GM19043 (cell line): ENCODE data around the gene ZNF567.
A peak's percentile ranks its signal among the peaks of the same experiment; 100 is the strongest.
"Not testable (repeated sequence)": the region's sequence is repeated elsewhere in the genome, so short reads cannot be mapped to it uniquely, and the experiment has no call there.

ENCODE experiments used
- ATAC-seq: cut with Tn5 transposase; IDR thresholded peaks from one replicate; pipeline ENCODE4 v1.9.1; 2021; ENCODE audit warnings: low read depth; ENCODE audit not compliant: unreplicated experiment

ZNF567 gene

DNA sequence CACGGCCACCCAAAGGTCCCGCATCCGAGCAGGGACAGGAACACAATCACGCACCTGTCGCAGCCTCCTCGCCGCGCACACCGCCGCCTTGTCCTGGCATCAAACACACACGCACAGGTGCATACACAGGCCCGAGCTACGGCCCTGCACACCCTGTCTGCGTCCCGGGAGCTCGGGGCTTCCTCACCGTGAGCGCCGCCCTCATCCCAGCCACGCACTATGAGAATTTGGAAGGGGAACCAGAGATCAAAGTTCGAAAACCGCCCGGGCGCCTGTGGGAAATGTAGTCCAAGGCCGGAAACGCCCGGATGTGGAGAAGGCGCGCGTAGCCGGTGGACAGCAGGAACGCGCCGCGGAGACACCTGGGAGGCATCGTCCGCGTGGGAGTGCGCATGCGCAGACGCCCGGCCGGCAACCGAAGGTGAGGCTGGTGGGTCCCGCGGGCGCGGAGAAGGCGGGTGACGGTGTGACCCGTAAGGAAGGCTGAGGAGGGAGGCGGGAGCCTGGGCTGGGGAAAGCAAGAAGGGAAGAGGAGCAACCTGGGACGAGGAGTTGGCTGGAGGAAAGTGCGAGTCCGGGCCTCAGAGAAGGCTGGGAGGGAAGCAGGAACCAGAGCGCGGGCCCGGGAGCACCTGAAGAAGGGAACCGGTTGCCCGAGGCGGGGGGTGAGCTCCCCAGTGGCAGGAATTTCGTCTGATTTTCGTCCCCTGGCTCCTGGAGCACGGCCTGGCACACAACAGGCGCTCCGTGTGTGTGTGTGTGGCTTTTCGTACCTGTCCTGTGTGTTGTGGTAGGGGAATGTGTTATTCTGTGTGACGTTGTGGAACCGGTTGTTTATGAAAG, at the start of gene ZNF567:
ZNF567 (plus strand) TSS at position 399 of the 843 bp plus-strand sequence. CDS start 7,256 bp downstream, outside the sequence.
- peak; percentile 83 for ATAC-seq

DNA sequence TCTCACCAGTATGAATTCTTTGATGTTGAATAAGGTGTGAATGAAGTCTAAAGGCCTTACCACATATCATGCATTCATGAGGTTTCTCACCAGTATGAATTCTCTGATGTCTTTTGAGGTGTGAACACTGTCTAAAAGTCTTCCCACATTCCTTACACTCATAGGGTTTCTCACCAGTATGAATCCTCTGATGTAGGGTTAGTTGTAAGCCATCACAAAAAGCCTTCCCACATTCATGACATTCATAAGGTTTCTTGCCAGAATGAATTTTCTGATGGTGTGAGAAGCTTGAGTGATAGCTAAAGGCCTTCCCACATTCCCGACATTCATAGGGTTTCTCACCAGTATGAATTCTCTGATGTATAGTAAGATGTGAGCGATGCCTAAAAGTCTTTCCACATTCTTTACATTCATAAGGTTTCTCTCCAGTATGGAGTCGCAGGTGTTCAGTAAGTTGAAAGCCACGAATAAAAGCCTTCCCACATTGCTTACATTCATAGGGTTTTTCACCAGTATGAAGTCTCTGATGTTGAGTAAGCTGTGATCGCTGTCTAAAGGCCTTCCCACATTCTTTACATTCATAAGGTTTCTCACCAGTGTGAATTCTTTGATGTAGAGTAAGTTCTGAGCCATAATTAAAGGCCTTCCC, 48.4 kb upstream of the ZNF567 start:
- no peak for ATAC-seq

GRCh38 chr19:36646746-36647145, 40.7 kb upstream of the ZNF567 start:
- no peak for ATAC-seq

DNA sequence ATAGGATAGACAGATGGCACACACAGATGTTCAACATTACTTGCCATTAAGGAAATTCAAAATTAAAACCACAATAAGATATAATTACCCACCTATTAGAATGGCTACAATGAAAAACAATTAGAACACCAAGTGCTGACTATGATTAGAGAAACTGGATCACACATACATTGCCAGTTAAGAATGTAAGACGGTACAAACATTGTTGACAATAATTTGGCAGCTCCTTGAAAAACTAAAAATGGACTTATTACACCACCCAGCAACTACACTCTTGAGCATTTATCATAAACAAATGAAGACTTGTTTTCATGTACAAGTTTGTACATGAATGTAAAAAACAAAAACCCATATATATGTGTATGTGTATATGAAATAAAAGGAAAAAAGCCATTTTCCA, 34.5 kb upstream of the ZNF567 start:
- ATAC-seq: no peak

- ATAC-seq: no peak
These were observed 21.6 kb upstream of the ZNF567 start for GRCh38 chr19:36665832-36666231.

- no peak for ATAC-seq
These were observed 18.8 kb upstream of the ZNF567 start for GRCh38 chr19:36668646-36669045.

GRCh38 chr19:36672368-36672767, 15.0 kb upstream of the ZNF567 start:
- ATAC-seq: no peak

- no peak for ATAC-seq
These were observed 13.2 kb upstream of the ZNF567 start for GRCh38 chr19:36674201-36674600.

- ATAC-seq: no peak
These were observed 8.0 kb upstream of the ZNF567 start for GRCh38 chr19:36679455-36679854.

GRCh38 chr19:36685835-36686234, 1.6 kb upstream of the ZNF567 start:
- ATAC-seq: no peak

- ATAC-seq: peak; percentile 22
These were observed 823 bp upstream of the ZNF567 start for GRCh38 chr19:36686365-36687213.

GRCh38 chr19:36688058-36688457, 646 bp downstream of the ZNF567 start:
- ATAC-seq: no peak

GRCh38 chr19:36707134-36707533, 19.7 kb downstream of the ZNF567 start:
- no peak for ATAC-seq

DNA sequence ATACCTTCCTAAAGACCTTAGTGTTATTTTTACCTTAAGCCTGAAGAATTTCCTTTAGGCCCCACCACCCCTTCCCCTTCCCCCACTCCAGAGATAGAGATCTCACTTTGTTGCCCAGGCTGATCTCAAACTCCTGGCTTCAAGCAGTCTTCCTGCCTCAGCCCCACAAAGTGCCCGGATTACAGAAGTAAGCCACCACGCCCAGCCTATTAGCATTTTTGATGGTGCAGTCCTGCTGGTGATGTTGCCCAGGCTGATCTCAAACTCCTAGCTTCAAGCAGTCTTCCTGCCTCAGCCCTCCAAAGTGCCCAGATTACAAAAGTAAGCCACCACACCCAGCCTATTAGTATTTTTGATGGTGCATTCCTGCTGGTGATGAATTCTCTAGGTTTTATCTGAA, 22.0 kb downstream of the ZNF567 start:
- ATAC-seq: no peak

DNA sequence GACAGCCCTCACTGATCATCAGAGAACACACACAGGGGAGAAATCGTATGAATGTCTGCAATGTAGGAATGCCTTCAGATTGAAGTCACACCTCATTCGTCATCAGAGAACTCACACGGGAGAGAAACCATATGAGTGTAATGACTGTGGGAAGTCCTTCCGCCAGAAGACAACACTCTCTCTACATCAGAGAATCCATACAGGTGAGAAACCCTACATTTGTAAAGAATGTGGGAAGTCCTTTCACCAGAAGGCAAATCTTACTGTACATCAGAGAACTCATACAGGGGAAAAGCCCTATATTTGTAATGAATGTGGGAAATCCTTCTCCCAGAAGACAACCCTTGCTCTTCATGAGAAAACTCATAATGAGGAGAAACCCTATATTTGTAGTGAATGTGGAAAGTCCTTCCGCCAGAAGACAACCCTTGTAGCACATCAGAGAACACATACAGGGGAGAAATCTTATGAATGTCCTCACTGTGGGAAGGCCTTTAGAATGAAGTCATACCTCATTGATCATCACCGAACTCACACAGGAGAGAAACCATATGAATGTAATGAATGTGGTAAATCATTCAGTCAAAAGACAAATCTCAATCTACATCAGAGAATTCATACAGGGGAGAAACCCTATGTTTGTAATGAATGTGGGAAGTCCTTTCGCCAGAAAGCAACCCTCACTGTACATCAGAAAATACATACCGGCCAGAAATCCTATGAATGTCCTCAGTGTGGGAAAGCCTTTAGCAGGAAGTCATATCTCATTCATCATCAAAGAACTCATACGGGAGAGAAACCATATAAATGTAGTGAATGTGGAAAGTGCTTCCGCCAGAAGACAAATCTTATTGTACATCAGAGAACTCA, 32.5 kb downstream of the ZNF567 start:
- no peak for ATAC-seq

- ATAC-seq: not testable (repeated sequence)
These were observed 48.8 kb downstream of the ZNF567 start for GRCh38 chr19:36736166-36736565.

GRCh38 chr19:36745870-36746269, 58.5 kb downstream of the ZNF567 start:
- ATAC-seq: no peak

GRCh38 chr19:36747750-36748149, 60.3 kb downstream of the ZNF567 start:
- no peak for ATAC-seq

DNA sequence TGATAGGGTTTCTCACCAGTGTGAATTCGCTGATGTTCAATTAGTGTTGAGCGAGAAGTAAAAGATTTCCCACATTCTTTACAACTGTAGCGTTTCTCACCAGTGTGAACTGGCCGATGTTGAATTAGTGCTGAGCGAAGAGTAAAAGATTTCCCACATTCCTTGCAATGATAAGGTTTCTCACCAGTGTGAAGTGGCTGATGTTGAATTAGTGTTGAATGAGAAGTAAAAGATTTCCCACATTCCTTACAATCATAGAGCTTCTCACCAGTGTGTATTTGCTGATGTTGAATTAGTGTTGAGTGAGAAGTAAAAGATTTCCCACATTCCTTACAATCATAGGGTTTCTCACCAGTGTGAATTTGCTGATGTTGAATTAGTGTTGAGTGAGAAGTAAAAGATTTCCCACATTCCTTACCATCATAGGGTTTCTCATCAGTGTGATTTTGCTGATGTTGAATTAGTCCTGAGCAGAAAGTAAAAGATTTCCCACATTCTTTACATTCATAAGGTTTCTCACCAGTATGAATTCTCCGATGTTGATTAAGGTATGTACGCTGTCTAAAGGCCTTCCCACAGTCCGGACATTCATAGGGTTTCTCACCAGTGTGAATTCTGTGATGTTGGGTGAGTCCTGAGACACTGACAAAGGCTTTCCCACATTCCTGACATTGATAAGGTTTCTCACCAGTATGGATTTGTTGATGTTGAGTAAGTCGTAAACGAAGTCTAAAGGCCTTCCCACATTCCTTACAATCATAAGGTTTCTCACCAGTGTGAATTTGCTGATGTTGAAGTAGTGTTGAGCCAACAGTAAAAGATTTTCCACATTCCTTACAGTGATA, 61.2 kb downstream of the ZNF567 start:
- ATAC-seq: no peak
